ENCODE results near the gene TMEFF2.

DNA sequence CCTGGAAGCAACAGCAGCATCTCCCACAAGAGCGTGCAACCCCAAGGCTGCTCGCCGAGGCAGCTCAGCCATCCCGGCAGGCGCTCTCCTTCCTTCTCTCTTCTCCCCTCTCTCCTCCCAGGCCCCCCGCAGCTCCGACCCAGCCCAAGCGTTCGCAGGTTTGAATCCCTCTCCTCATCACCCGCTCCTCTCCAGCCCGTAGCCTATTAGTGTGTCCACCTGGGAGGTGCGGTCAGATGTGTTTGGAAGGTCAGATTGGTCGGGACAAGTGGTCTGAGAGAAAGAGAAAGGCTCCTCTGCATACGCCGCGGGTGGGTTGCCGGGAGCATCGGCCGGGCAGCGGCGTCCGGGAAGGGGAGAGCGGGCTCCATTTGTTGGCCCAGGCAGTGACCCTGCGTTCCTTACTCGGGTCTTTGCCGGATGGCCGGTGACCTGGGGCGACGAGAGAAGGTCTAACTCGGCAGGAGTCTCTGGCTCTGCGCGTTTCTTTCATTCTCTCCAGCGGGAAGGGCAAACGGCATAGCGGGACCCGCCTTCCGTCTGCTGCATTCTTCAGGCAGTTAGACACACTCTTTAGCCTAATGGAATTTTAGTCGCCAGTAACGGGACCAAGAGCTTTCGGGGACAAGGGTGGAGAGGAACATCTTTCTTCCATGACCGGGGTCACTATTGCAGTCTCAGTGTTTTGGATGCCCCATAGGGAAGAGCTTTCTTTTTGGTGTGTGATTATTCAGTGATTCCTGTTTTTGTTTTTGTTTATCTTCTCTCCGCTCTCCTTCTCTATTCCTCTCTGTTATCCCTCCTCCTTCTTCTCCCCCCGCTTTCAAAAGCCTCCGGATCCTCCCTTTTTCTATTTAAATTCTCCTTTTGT, 1.1 kb upstream of the TMEFF2 start:
- TF ChIP-seq EZH2phosphoT487 (IDR thresholded peaks at IDR 0.05; ENCODE audit: unreplicated experiment) (no peak), EZH2 (IDR thresholded peaks at IDR 0.05; ENCODE audit: low read depth, unreplicated experiment) (no peak), POLR2AphosphoS5 (IDR thresholded peaks at IDR 0.05; ENCODE audit: low read depth) (no peak), NANOG (IDR thresholded peaks at IDR 0.05; ENCODE audit: borderline replicate concordance) (no peak), STAT1 (IDR thresholded peaks at IDR 0.05; ENCODE audit: unreplicated experiment) (no peak), CREB1 (CRISPR knock-in tag; IDR thresholded peaks at IDR 0.05; ENCODE audit: low read depth) (no peak), JUNB (IDR thresholded peaks at IDR 0.05; ENCODE audit: unreplicated experiment) (no peak), ZNF331 (CRISPR knock-in tag; IDR thresholded peaks at IDR 0.05; ENCODE audit: low read depth) (no peak), ZNF114 (CRISPR knock-in tag; IDR thresholded peaks at IDR 0.05) (no peak)
- TF ChIP-seq, protein P1, sequence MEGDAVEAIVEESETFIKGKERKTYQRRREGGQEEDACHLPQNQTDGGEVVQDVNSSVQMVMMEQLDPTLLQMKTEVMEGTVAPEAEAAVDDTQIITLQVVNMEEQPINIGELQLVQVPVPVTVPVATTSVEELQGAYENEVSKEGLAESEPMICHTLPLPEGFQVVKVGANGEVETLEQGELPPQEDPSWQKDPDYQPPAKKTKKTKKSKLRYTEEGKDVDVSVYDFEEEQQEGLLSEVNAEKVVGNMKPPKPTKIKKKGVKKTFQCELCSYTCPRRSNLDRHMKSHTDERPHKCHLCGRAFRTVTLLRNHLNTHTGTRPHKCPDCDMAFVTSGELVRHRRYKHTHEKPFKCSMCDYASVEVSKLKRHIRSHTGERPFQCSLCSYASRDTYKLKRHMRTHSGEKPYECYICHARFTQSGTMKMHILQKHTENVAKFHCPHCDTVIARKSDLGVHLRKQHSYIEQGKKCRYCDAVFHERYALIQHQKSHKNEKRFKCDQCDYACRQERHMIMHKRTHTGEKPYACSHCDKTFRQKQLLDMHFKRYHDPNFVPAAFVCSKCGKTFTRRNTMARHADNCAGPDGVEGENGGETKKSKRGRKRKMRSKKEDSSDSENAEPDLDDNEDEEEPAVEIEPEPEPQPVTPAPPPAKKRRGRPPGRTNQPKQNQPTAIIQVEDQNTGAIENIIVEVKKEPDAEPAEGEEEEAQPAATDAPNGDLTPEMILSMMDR (conservative IDR thresholded peaks at IDR 0.05; ENCODE audit: low read depth in 2 of 2) = no peak
- TF ChIP-seq, protein P2, sequence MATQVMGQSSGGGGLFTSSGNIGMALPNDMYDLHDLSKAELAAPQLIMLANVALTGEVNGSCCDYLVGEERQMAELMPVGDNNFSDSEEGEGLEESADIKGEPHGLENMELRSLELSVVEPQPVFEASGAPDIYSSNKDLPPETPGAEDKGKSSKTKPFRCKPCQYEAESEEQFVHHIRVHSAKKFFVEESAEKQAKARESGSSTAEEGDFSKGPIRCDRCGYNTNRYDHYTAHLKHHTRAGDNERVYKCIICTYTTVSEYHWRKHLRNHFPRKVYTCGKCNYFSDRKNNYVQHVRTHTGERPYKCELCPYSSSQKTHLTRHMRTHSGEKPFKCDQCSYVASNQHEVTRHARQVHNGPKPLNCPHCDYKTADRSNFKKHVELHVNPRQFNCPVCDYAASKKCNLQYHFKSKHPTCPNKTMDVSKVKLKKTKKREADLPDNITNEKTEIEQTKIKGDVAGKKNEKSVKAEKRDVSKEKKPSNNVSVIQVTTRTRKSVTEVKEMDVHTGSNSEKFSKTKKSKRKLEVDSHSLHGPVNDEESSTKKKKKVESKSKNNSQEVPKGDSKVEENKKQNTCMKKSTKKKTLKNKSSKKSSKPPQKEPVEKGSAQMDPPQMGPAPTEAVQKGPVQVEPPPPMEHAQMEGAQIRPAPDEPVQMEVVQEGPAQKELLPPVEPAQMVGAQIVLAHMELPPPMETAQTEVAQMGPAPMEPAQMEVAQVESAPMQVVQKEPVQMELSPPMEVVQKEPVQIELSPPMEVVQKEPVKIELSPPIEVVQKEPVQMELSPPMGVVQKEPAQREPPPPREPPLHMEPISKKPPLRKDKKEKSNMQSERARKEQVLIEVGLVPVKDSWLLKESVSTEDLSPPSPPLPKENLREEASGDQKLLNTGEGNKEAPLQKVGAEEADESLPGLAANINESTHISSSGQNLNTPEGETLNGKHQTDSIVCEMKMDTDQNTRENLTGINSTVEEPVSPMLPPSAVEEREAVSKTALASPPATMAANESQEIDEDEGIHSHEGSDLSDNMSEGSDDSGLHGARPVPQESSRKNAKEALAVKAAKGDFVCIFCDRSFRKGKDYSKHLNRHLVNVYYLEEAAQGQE (IDR thresholded peaks at IDR 0.05; ENCODE audit: unreplicated experiment) = no peak
- TF ChIP-seq, protein P3, sequence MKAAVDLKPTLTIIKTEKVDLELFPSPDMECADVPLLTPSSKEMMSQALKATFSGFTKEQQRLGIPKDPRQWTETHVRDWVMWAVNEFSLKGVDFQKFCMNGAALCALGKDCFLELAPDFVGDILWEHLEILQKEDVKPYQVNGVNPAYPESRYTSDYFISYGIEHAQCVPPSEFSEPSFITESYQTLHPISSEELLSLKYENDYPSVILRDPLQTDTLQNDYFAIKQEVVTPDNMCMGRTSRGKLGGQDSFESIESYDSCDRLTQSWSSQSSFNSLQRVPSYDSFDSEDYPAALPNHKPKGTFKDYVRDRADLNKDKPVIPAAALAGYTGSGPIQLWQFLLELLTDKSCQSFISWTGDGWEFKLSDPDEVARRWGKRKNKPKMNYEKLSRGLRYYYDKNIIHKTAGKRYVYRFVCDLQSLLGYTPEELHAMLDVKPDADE (IDR thresholded peaks at IDR 0.05) = no peak
- TF ChIP-seq, protein P4, sequence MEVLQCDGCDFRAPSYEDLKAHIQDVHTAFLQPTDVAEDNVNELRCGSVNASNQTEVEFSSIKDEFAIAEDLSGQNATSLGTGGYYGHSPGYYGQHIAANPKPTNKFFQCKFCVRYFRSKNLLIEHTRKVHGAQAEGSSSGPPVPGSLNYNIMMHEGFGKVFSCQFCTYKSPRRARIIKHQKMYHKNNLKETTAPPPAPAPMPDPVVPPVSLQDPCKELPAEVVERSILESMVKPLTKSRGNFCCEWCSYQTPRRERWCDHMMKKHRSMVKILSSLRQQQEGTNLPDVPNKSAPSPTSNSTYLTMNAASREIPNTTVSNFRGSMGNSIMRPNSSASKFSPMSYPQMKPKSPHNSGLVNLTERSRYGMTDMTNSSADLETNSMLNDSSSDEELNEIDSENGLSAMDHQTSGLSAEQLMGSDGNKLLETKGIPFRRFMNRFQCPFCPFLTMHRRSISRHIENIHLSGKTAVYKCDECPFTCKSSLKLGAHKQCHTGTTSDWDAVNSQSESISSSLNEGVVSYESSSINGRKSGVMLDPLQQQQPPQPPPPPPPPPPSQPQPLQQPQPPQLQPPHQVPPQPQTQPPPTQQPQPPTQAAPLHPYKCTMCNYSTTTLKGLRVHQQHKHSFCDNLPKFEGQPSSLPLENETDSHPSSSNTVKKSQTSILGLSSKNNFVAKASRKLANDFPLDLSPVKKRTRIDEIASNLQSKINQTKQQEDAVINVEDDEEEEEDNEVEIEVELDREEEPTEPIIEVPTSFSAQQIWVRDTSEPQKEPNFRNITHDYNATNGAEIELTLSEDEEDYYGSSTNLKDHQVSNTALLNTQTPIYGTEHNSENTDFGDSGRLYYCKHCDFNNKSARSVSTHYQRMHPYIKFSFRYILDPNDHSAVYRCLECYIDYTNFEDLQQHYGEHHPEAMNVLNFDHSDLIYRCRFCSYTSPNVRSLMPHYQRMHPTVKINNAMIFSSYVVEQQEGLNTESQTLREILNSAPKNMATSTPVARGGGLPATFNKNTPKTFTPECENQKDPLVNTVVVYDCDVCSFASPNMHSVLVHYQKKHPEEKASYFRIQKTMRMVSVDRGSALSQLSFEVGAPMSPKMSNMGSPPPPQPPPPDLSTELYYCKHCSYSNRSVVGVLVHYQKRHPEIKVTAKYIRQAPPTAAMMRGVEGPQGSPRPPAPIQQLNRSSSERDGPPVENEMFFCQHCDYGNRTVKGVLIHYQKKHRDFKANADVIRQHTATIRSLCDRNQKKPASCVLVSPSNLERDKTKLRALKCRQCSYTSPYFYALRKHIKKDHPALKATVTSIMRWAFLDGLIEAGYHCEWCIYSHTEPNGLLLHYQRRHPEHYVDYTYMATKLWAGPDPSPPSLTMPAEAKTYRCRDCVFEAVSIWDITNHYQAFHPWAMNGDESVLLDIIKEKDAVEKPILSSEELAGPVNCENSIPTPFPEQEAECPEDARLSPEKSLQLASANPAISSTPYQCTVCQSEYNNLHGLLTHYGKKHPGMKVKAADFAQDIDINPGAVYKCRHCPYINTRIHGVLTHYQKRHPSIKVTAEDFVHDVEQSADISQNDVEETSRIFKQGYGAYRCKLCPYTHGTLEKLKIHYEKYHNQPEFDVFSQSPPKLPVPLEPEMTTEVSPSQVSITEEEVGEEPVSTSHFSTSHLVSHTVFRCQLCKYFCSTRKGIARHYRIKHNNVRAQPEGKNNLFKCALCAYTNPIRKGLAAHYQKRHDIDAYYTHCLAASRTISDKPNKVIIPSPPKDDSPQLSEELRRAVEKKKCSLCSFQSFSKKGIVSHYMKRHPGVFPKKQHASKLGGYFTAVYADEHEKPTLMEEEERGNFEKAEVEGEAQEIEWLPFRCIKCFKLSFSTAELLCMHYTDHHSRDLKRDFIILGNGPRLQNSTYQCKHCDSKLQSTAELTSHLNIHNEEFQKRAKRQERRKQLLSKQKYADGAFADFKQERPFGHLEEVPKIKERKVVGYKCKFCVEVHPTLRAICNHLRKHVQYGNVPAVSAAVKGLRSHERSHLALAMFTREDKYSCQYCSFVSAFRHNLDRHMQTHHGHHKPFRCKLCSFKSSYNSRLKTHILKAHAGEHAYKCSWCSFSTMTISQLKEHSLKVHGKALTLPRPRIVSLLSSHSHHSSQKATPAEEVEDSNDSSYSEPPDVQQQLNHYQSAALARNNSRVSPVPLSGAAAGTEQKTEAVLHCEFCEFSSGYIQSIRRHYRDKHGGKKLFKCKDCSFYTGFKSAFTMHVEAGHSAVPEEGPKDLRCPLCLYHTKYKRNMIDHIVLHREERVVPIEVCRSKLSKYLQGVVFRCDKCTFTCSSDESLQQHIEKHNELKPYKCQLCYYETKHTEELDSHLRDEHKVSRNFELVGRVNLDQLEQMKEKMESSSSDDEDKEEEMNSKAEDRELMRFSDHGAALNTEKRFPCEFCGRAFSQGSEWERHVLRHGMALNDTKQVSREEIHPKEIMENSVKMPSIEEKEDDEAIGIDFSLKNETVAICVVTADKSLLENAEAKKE (CRISPR knock-in tag; IDR thresholded peaks at IDR 0.05) = no peak
